Liver (tissue), 3 donors: ENCODE results near the gene OR52K1.

Source experiments
- EGR1 ChIP-seq, 2 donors: IDR thresholded peaks; 2 replicates each; pipeline ENCODE4 v1.6.1; 2016 to 2018; ENCODE audit warnings: antibody characterized with exemption in 2 of 2, low read depth in 2 of 2
- GABPA ChIP-seq, 2 donors: IDR thresholded peaks in 1 of 2; conservative IDR thresholded peaks in 1 of 2; 2 replicates each; pipeline ENCODE4 v1.6.1; 2016; ENCODE audit warnings: antibody characterized with exemption in 2 of 2, mild to moderate bottlenecking in 1 of 2, moderate library complexity in 1 of 2
- HNF4A ChIP-seq, 2 donors: conservative IDR thresholded peaks; 2 replicates each; pipeline ENCODE4 v1.6.1; 2016; ENCODE audit warnings: antibody characterized with exemption in 2 of 2, mild to moderate bottlenecking in 2 of 2
- HNF4G ChIP-seq: IDR thresholded peaks from 2 replicates; pipeline ENCODE4 v1.6.1; 2016; ENCODE audit warnings: antibody characterized with exemption
- JUND ChIP-seq, 2 donors: IDR thresholded peaks; 2 replicates each; pipeline ENCODE4 v1.6.1; 2016; ENCODE audit warnings: antibody characterized with exemption in 2 of 2
- RAD21 ChIP-seq, 2 donors: IDR thresholded peaks; 2 replicates each; pipeline ENCODE4 v1.6.1; 2016; ENCODE audit warnings: antibody characterized with exemption in 2 of 2, mild to moderate bottlenecking in 2 of 2
- TAF1 ChIP-seq: conservative IDR thresholded peaks from 2 replicates; pipeline ENCODE4 v1.6.1; 2016; ENCODE audit warnings: antibody characterized with exemption, mild to moderate bottlenecking
- YY1 ChIP-seq: IDR thresholded peaks from 2 replicates; pipeline ENCODE4 v1.6.1; 2016; ENCODE audit warnings: antibody characterized with exemption, mild to moderate bottlenecking
- TF ChIP-seq, protein P1 (sequence below): IDR thresholded peaks from 2 replicates; pipeline ENCODE4 v1.6.1; 2016; ENCODE audit warnings: antibody characterized with exemption
- TF ChIP-seq, protein P2 (sequence below): fragments of 150-350 bp; IDR thresholded peaks from 2 replicates; pipeline ENCODE4 v1.5.1; 2017; ENCODE audit warnings: improper control_type of control experiment, low read depth, low read length; ENCODE audit not compliant: missing input control
- TF ChIP-seq, protein P3 (sequence below): IDR thresholded peaks from 2 replicates; pipeline ENCODE4 v1.6.1; 2016; ENCODE audit warnings: antibody characterized with exemption, mild to moderate bottlenecking
- donor health status: healthy.
- donor health status: healthy.

DNA sequence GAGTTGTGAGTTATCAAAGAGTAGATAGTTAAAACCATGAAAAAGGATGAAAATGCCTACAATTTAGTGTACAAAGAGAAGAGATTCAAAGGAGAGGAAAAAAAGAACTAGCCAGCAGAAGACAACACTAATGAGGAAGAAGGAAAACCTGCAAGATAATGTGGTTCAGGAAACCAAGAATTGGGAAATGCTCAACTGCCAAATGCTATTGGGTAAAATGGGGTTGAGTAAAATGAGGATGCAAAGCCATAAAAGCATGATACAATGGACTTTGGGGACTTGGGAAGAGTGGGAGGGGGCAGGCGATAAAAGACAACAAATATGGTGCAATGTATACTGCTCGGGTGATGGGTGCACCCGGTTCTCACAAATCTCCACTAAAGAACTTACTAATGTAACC lies 40.9 kb upstream of the OR52K1 start:
- TF ChIP-seq, protein P1, sequence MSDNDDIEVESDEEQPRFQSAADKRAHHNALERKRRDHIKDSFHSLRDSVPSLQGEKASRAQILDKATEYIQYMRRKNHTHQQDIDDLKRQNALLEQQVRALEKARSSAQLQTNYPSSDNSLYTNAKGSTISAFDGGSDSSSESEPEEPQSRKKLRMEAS: no peak
- TF ChIP-seq, protein P2, sequence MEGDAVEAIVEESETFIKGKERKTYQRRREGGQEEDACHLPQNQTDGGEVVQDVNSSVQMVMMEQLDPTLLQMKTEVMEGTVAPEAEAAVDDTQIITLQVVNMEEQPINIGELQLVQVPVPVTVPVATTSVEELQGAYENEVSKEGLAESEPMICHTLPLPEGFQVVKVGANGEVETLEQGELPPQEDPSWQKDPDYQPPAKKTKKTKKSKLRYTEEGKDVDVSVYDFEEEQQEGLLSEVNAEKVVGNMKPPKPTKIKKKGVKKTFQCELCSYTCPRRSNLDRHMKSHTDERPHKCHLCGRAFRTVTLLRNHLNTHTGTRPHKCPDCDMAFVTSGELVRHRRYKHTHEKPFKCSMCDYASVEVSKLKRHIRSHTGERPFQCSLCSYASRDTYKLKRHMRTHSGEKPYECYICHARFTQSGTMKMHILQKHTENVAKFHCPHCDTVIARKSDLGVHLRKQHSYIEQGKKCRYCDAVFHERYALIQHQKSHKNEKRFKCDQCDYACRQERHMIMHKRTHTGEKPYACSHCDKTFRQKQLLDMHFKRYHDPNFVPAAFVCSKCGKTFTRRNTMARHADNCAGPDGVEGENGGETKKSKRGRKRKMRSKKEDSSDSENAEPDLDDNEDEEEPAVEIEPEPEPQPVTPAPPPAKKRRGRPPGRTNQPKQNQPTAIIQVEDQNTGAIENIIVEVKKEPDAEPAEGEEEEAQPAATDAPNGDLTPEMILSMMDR: no peak
- TF ChIP-seq HNF4G (no peak), RAD21 (IDR thresholded peaks at IDR 0.05) (no peak), EGR1 (IDR thresholded peaks at IDR 0.05; ENCODE audit: low read depth in 2 of 2) (no peak), HNF4A (conservative IDR thresholded peaks at IDR 0.05) (no peak), JUND (IDR thresholded peaks at IDR 0.05) (no peak), GABPA (IDR thresholded peaks at IDR 0.05 in 1 of 2, conservative IDR thresholded peaks at IDR 0.05 in 1 of 2) (no peak), YY1 (no peak), TAF1 (no peak)
- TF ChIP-seq, protein P3, sequence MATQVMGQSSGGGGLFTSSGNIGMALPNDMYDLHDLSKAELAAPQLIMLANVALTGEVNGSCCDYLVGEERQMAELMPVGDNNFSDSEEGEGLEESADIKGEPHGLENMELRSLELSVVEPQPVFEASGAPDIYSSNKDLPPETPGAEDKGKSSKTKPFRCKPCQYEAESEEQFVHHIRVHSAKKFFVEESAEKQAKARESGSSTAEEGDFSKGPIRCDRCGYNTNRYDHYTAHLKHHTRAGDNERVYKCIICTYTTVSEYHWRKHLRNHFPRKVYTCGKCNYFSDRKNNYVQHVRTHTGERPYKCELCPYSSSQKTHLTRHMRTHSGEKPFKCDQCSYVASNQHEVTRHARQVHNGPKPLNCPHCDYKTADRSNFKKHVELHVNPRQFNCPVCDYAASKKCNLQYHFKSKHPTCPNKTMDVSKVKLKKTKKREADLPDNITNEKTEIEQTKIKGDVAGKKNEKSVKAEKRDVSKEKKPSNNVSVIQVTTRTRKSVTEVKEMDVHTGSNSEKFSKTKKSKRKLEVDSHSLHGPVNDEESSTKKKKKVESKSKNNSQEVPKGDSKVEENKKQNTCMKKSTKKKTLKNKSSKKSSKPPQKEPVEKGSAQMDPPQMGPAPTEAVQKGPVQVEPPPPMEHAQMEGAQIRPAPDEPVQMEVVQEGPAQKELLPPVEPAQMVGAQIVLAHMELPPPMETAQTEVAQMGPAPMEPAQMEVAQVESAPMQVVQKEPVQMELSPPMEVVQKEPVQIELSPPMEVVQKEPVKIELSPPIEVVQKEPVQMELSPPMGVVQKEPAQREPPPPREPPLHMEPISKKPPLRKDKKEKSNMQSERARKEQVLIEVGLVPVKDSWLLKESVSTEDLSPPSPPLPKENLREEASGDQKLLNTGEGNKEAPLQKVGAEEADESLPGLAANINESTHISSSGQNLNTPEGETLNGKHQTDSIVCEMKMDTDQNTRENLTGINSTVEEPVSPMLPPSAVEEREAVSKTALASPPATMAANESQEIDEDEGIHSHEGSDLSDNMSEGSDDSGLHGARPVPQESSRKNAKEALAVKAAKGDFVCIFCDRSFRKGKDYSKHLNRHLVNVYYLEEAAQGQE: no peak
